ENCODE measurements around the gene IL1R2.

- TF ChIP-seq, protein P1, sequence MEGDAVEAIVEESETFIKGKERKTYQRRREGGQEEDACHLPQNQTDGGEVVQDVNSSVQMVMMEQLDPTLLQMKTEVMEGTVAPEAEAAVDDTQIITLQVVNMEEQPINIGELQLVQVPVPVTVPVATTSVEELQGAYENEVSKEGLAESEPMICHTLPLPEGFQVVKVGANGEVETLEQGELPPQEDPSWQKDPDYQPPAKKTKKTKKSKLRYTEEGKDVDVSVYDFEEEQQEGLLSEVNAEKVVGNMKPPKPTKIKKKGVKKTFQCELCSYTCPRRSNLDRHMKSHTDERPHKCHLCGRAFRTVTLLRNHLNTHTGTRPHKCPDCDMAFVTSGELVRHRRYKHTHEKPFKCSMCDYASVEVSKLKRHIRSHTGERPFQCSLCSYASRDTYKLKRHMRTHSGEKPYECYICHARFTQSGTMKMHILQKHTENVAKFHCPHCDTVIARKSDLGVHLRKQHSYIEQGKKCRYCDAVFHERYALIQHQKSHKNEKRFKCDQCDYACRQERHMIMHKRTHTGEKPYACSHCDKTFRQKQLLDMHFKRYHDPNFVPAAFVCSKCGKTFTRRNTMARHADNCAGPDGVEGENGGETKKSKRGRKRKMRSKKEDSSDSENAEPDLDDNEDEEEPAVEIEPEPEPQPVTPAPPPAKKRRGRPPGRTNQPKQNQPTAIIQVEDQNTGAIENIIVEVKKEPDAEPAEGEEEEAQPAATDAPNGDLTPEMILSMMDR (IDR thresholded peaks at IDR 0.05) = no peak
- TF ChIP-seq POLR2A (IDR thresholded peaks at IDR 0.05) = no peak
Measured at GRCh38 chr2:101952551-101952950, 39.2 kb upstream of the IL1R2 start.
